ENCODE results near the gene UNKL. TPM values are rescaled to one million over a fixed set of nuclear protein-coding genes. Genes with fewer than 3 reads are reported as not detected.

UNKL gene
- total and polyA plus RNA-seq, 12 donors, result 10.1 to 174 (median 33.3) TPM

GRCh38 chr16:1429012-1429411 is 14.5 kb upstream of the UNKL start:
- no peak for DNase-seq
- no peaks in the 10 kb centered on the region for H3K9me3 ChIP-seq (replicated peaks in 1 of 3)
- H3K4me3 ChIP-seq, result no peak overlapping the region
- no peaks in the 10 kb centered on the region for H3K36me3 ChIP-seq (replicated peaks in 1 of 2)
- intact Hi-C loops (cut with DNase I), result no loop called here
- TF ChIP-seq POLR2A (IDR thresholded peaks at IDR 0.05), result no peak
- TF ChIP-seq CTCF (IDR thresholded peaks at IDR 0.05), result no peak
- H3K4me1 ChIP-seq (replicated peaks in 1 of 2), result no peaks in the 10 kb centered on the region
- H3K27ac ChIP-seq, result no peak overlapping the region
- 77 to 86% (median 83%) methylated on average over 6 to 11 of the region's 11 CpGs for WGBS, 4 donors
- H3K27me3 ChIP-seq, result no peaks in the 10 kb centered on the region

DNA sequence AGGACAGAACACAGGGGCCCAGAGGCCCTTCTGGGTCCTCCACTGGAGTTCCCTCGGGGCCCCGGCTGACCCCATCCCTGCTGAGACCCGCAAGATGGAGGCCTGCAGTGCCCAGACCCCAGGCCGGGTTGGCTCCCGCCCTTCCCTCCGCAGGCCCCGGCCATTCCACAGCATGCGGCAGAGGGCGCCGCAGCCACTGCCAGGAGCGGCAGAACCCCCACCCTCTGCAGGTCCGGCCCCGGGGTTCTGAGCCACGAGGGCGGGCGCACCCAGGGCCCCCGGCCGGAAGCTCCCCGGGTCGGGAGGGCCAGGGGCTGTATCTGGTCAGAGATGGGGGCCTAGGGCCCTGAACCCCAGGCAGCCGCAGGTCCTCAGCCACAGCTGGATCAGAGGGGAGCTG is 14.0 kb upstream of the UNKL start:
- H3K4me1 ChIP-seq (replicated peaks in 1 of 2), result no peaks in the 10 kb centered on the region
- no peaks in the 10 kb centered on the region for H3K36me3 ChIP-seq (replicated peaks in 1 of 2)
- TF ChIP-seq POLR2A (IDR thresholded peaks at IDR 0.05), result no peak
- peak; percentile 21 to 50 (median 34) for TF ChIP-seq CTCF (IDR thresholded peaks at IDR 0.05)
- no peaks in the 10 kb centered on the region for H3K9me3 ChIP-seq (replicated peaks in 1 of 3)
- DNase-seq, result peak in 1 of 7 donors; percentile 50
- no peaks in the 10 kb centered on the region for H3K27me3 ChIP-seq
- intact Hi-C loops (cut with DNase I), result no loop called here
- H3K4me3 ChIP-seq, result no peak overlapping the region
- 17 to 48% (median 25%) methylated on average over 11 to 21 of the region's 21 CpGs; no CpG with 5 or more reads in 1 of the 4 donors for WGBS, 4 donors
- no peak overlapping the region for H3K27ac ChIP-seq

GRCh38 chr16:1427473-1428461 is 13.3 kb upstream of the UNKL start:
- Histone ChIP-seq H3K4me3 (no peak overlapping the region), H3K9me3 (replicated peaks in 1 of 3) (no peaks in the 10 kb centered on the region), H3K36me3 (replicated peaks in 1 of 2) (no peaks in the 10 kb centered on the region), H3K27ac (no peak overlapping the region), H3K27me3 (no peaks in the 10 kb centered on the region), H3K4me1 (replicated peaks in 1 of 2) (no peaks in the 10 kb centered on the region)
- intact Hi-C loops (cut with DNase I), result no loop called here
- DNase-seq, result no peak
- 73 to 84% (median 82%) methylated on average over 31 to 53 of the region's 53 CpGs for WGBS, 4 donors
- no peak for TF ChIP-seq POLR2A (IDR thresholded peaks at IDR 0.05)
- TF ChIP-seq CTCF (IDR thresholded peaks at IDR 0.05), result no peak

DNA sequence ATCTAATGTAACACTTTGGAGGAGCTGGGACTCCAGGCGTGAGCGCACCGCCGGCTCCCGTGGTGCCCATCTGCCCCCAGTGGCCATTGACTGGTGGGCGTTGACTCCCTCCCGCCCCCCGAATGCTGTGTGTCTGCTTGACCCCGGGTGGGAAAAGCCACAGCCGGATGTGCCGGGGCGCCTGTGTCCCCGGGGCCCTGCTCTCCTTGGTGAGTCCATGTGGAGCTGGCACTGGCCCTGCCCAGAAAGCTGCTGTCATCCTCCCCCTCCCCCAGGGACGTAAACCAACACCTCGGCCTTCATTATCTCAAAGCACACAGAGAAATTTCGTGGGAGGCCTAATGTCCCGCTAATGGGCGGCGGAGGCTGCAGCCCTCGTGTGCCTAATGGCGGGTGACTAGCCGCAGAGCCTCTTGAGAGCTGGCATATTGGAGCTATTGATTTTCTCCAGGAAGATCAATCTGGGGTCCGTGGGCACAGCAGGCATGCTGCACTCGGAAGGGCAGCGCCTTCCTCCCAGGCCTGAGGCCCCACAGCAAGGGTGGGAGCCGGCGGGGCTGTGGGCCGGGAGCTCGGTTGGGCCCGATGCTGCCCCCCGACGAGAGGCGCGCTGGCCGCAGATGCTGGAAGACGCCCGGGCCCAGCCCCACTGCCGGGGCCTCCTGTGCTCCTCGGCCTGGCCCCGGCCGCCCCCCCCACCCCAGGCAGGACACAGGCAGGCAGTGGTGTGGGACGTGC is 12.4 kb upstream of the UNKL start:
- no peaks in the 10 kb centered on the region for H3K27me3 ChIP-seq
- no peaks in the 10 kb centered on the region for H3K36me3 ChIP-seq (replicated peaks in 1 of 2)
- intact Hi-C loops (cut with DNase I), result no loop called here
- H3K9me3 ChIP-seq (replicated peaks in 1 of 3), result no peaks in the 10 kb centered on the region
- no peak overlapping the region for H3K4me3 ChIP-seq
- no peaks in the 10 kb centered on the region for H3K4me1 ChIP-seq (replicated peaks in 1 of 2)
- H3K27ac ChIP-seq, result no peak overlapping the region
- DNase-seq, result no peak
- 79 to 90% (median 84%) methylated on average over 11 to 42 of the region's 42 CpGs for WGBS, 4 donors
- TF ChIP-seq CTCF (IDR thresholded peaks at IDR 0.05) (no peak), POLR2A (IDR thresholded peaks at IDR 0.05) (no peak)
